Bronchial epithelial cell (primary cell): Measurements from ENCODE around the gene SRSF3. TPM values are rescaled to one million over a fixed set of nuclear protein-coding genes. Genes with fewer than 3 reads are reported as not detected.
A peak's percentile ranks its signal among the peaks of the same experiment; 100 is the strongest.
"Not testable (repeated sequence)": the region's sequence is repeated elsewhere in the genome, so short reads cannot be mapped to it uniquely, and the experiment has no call there.

Experiments used
- DNase-seq: peaks from one replicate; pipeline ENCODE4 v3.0.0-alpha.2; 2010; ENCODE audit warnings: low read depth
- FAIRE-seq: peaks from 2 replicates; lab custom pipeline; 2011; peaks lifted over from hg19 to GRCh38; lab: Jason Lieb, UNC
- H3K27me3 ChIP-seq: 2 replicates; pipeline ENCODE4 v1.5.1; 2011; ENCODE audit warnings: low read length; ENCODE audit not compliant: control insufficient read depth, insufficient read depth
- H3K36me3 ChIP-seq: 2 replicates; pipeline ENCODE4 v1.5.1; 2011; ENCODE audit warnings: low read length; ENCODE audit not compliant: control insufficient read depth, insufficient read depth
- H3K4me3 ChIP-seq: 2 replicates; pipeline ENCODE4 v1.5.1; 2011; ENCODE audit warnings: mild to moderate bottlenecking, low read depth, low read length, control low read depth
- total RNA-seq: library from RNA; depleted of rRNA; stranded (reverse); fragments of >200 nt; gene quantifications from 2 replicates; pipeline ENCODE4 v1.2.1, GENCODE V29; 2014
- TF ChIP-seq, protein P1 (sequence below): IDR thresholded peaks from 2 replicates; pipeline ENCODE4 v1.5.1; 2011; ENCODE audit warnings: mild to moderate bottlenecking, moderate library complexity, low read length, control low read depth, inconsistent platforms; ENCODE audit not compliant: insufficient read depth, severe bottlenecking

The SRSF3 gene
- total RNA-seq, 1 donor from 2014 or later: 200 TPM

DNA sequence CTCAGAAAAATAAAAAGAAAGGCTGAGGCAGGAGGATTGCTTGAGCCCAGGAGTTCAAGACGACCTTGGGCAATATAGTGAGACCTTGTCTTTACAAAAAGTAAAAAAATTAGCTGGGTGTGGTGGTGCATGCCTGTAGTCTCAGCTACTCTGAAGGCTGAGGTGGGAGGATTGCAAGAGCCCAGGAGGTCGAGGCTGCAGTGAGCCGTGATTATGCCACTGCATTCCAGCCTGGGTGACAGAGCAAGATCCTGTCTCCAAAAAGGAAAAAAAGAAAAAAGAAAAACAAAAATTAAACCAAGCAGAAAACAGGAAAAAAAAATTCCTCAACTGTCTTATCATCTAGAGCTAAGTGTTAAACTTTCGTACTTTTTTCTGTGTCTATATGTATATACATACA, 12.4 kb upstream of the SRSF3 start:
- FAIRE-seq (no peak), DNase-seq (no peak)
- TF ChIP-seq, protein P1, sequence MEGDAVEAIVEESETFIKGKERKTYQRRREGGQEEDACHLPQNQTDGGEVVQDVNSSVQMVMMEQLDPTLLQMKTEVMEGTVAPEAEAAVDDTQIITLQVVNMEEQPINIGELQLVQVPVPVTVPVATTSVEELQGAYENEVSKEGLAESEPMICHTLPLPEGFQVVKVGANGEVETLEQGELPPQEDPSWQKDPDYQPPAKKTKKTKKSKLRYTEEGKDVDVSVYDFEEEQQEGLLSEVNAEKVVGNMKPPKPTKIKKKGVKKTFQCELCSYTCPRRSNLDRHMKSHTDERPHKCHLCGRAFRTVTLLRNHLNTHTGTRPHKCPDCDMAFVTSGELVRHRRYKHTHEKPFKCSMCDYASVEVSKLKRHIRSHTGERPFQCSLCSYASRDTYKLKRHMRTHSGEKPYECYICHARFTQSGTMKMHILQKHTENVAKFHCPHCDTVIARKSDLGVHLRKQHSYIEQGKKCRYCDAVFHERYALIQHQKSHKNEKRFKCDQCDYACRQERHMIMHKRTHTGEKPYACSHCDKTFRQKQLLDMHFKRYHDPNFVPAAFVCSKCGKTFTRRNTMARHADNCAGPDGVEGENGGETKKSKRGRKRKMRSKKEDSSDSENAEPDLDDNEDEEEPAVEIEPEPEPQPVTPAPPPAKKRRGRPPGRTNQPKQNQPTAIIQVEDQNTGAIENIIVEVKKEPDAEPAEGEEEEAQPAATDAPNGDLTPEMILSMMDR: no peak

DNA sequence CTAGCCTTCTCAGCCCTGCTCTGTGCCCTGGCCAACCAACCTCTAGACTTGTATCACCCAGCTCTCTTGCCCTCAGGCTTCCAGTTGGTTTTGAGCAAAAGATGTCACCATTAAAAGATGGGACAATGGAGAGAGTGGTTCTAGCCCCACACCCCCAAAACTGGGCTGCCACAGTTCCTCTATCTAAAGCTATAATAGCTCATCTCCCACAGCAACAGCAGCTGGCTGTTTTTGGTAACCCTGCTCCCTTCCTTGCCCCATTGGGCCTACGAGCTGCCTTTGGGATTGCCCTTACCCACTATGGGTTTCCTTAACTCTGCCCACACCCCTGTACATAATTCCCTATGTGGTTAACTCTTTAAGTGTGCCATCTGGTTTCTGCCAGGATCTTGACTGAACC, 7.6 kb upstream of the SRSF3 start:
- Histone ChIP-seq H3K4me3 (no peak overlapping the region), H3K36me3 (no peaks in the 10 kb centered on the region), H3K27me3 (no peaks in the 10 kb centered on the region)
- TF ChIP-seq, protein P1: no peak
- FAIRE-seq (no peak), DNase-seq (no peak)

More for the DNA sequence above, 12.4 kb upstream of the SRSF3 start:
- no peak overlapping the region for H3K4me3 ChIP-seq
- no peaks in the 10 kb centered on the region for H3K36me3 ChIP-seq
- no peaks in the 10 kb centered on the region for H3K27me3 ChIP-seq

DNA sequence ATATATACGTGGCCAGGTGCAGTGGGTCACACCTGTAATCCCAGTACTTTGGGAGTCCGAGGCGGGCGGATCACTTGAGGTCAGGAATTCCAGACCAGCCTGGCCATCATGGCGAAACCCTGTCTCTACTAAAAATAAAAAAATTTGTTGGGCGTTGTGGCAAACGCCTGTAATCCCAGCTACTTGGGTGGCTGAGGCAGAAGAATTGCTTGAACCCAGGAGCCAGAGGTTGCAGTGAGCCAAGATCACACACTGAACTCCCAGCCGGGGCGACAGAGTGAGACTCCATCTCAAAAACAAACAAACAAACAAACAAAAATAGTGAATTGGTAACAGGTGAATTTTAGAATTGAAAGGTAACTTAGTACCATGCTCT, 5.1 kb upstream of the SRSF3 start:
- FAIRE-seq, H3K4me3 ChIP-seq, H3K27me3 ChIP-seq, H3K36me3 ChIP-seq, DNase-seq: not testable (repeated sequence)

DNA sequence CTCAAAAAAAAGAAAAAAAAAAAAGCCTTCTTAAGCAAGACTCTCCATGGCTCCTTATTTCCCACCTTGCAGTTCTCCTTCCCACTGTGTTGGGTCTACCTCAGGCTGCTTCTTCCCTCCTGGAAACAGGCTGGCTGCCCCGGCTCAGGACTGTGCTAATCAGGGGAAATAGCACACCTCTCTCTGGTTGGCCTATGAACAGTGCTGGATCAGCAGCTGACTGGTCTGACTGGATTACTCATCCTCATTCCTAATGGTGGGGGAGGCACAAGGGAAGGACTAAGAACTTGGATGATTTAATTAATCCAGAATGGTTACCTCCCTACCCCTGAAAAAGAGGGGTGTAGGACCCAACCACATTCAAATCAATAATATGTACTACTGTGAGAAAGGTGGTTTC, 3.9 kb upstream of the SRSF3 start:
- TF ChIP-seq, protein P1: no peak
- no peaks in the 10 kb centered on the region for H3K27me3 ChIP-seq
- FAIRE-seq: no peak
- H3K36me3 ChIP-seq: no peaks in the 10 kb centered on the region
- DNase-seq: peak; percentile 89
- H3K4me3 ChIP-seq: no peak overlapping the region

DNA sequence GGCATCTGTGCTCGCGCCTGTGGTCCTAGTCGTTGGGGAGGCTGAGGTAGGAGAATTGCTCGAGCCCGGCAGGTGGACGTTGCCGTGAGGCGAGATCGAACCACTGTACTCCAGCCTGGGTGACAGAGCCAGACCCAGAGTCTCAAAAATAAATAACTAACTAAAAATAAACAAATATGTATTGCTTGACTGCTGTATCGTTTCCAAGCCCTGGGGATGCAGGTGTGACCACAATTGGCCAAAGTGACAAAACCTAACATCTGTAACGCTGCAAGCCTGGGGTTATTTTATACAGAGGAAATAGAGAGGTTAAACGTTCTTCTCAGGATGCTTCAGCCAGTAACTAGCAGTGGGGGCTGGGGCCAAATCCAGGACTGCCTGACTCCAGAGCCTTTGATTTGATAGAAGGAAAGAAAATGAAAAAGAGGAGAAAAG, 1.9 kb upstream of the SRSF3 start:
- TF ChIP-seq, protein P1: no peak
- FAIRE-seq: no peak
- DNase-seq: no peak
- H3K4me3 ChIP-seq: no peak overlapping the region
- H3K27me3 ChIP-seq: no peaks in the 10 kb centered on the region
- peaks cover 4% of the 10 kb centered on the region for H3K36me3 ChIP-seq

DNA sequence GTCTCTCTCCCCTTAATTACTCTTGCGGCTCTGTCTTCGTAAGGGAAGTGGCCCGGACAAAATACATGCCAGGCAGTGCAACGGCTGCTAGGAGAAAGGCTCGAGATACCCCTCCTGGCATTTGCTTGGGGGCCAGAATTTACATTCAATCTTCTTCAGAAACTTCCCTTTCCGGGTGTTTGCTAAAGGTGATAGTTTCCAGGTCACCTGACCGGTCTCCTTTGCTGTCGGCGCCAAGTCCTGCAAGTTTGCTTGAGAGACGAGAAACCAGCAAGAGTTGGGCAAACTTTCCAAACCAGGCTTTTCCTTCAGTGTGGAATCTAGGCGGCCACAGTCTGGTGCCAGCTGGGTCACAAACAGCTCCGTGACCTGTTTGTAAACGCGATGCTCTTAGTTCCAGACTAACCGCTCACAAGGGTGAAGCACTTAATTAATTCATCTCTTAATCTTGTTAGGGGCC, 563 bp upstream of the SRSF3 start:
- peak overlapping the region; percentile 56 for H3K4me3 ChIP-seq
- DNase-seq (no peak), FAIRE-seq (no peak)
- H3K27me3 ChIP-seq: no peaks in the 10 kb centered on the region
- peaks cover 6% of the 10 kb centered on the region for H3K36me3 ChIP-seq
- TF ChIP-seq, protein P1: no peak
